Type B pancreatic cell (in vitro differentiated cells): ENCODE data around the gene GBP1. TPM values are rescaled to one million over a fixed set of nuclear protein-coding genes. Genes with fewer than 3 reads are reported as not detected.

Experiments
- DNase-seq: peaks from one replicate; pipeline ENCODE4 v3.0.0; 2021; ENCODE audit warnings: mixed read lengths; ENCODE audit not compliant: unreplicated experiment; ENCODE audit errors: extremely low spot score
- H3K27ac Mint-ChIP-seq: 2 replicates; pipeline ENCODE4 v1.8.0; 2021; ENCODE audit warnings: mild to moderate bottlenecking, mixed read lengths
- H3K27me3 Mint-ChIP-seq: 2 replicates; pipeline ENCODE4 v1.8.0; 2021; ENCODE audit warnings: mixed read lengths
- H3K36me3 Mint-ChIP-seq: 2 replicates; pipeline ENCODE4 v1.8.0; 2021; ENCODE audit warnings: mixed read lengths
- H3K4me1 Mint-ChIP-seq: one replicate; pipeline ENCODE4 v1.8.0; 2021; ENCODE audit warnings: mixed read lengths; ENCODE audit not compliant: unreplicated experiment
- H3K4me3 Mint-ChIP-seq: 2 replicates; pipeline ENCODE4 v1.8.0; 2021; ENCODE audit warnings: mild to moderate bottlenecking, mixed read lengths
- H3K9me3 Mint-ChIP-seq: 2 replicates; pipeline ENCODE4 v1.8.0; 2021; ENCODE audit warnings: mixed read lengths
- CTCF ChIP-seq: fragments of 200-600 bp; sonication (generic); conservative IDR thresholded peaks from 2 replicates; pipeline ENCODE4 v1.5.0; 2021; ENCODE audit warnings: antibody characterized with exemption, mild to moderate bottlenecking
- long read RNA-seq: library from polyadenylated mRNA; unstranded; transcript quantifications from one replicate; pipeline ENCODE4 v2.0.0, GENCODE V29; 2020
- total RNA-seq: library from RNA; stranded (reverse); gene quantifications from 2 replicates; pipeline ENCODE4 v1.2.1, GENCODE V29; 2021; ENCODE audit warnings: low replicate concordance

GBP1 gene
- 16.0 and 52.4 TPM in 2 replicates for total RNA-seq
- long read RNA-seq, transcript GBP1-201 (11 exons, 3,035 nt): major isoform, 206 of 359 reads
- long read RNA-seq, partial matches to known transcripts: 139 of 359 reads
- long read RNA-seq, other reads (novel, unspliced or antisense): 12 of 359 reads

GRCh38 chr1:89065079-89065868, at the start of gene GBP1:
Gene GBP1, minus strand, starts transcription at chr1:89065208. Its CDS starts 1,974 bp downstream, at chr1:89063234.
- Mint-ChIP-seq H3K27ac (peak within 1 kb of the TSS; percentile 88), H3K4me1 (peaks cover 17% of the 10 kb centered on the region), H3K27me3 (no peaks in the 10 kb centered on the region), H3K4me3 (peak within 1 kb of the TSS; percentile 82), H3K9me3 (no peaks in the 10 kb centered on the region), H3K36me3 (no peaks in the 10 kb centered on the region)
- no peak for TF ChIP-seq CTCF
- no peak for DNase-seq

GRCh38 chr1:89114662-89115061, 49.7 kb upstream of the GBP1 start:
- no peaks in the 10 kb centered on the region for H3K4me1 Mint-ChIP-seq
- H3K36me3 Mint-ChIP-seq: no peaks in the 10 kb centered on the region
- no peaks in the 10 kb centered on the region for H3K27me3 Mint-ChIP-seq
- no peak overlapping the region for H3K4me3 Mint-ChIP-seq
- H3K27ac Mint-ChIP-seq: no peak overlapping the region
- no peaks in the 10 kb centered on the region for H3K9me3 Mint-ChIP-seq
- no peak for TF ChIP-seq CTCF
- no peak for DNase-seq

- no peaks in the 10 kb centered on the region for H3K9me3 Mint-ChIP-seq
- H3K27me3 Mint-ChIP-seq: no peaks in the 10 kb centered on the region
- H3K27ac Mint-ChIP-seq: no peak overlapping the region
- no peak overlapping the region for H3K4me3 Mint-ChIP-seq
- DNase-seq: no peak
- no peaks in the 10 kb centered on the region for H3K4me1 Mint-ChIP-seq
- H3K36me3 Mint-ChIP-seq: no peaks in the 10 kb centered on the region
- no peak for TF ChIP-seq CTCF
These were observed 48.0 kb upstream of the GBP1 start for GRCh38 chr1:89112871-89113613.

GRCh38 chr1:89104687-89105086, 39.7 kb upstream of the GBP1 start:
- H3K27me3 Mint-ChIP-seq: no peaks in the 10 kb centered on the region
- H3K27ac Mint-ChIP-seq: no peak overlapping the region
- DNase-seq: no peak
- H3K9me3 Mint-ChIP-seq: no peaks in the 10 kb centered on the region
- no peaks in the 10 kb centered on the region for H3K4me1 Mint-ChIP-seq
- H3K36me3 Mint-ChIP-seq: no peaks in the 10 kb centered on the region
- H3K4me3 Mint-ChIP-seq: no peak overlapping the region
- TF ChIP-seq CTCF: no peak

GRCh38 chr1:89104147-89104546, 39.1 kb upstream of the GBP1 start:
- Mint-ChIP-seq H3K4me3 (no peak overlapping the region), H3K9me3 (no peaks in the 10 kb centered on the region), H3K27me3 (no peaks in the 10 kb centered on the region), H3K27ac (no peak overlapping the region), H3K4me1 (no peaks in the 10 kb centered on the region), H3K36me3 (no peaks in the 10 kb centered on the region)
- no peak for TF ChIP-seq CTCF
- DNase-seq: no peak
